ENCODE measurements around the gene KRTAP20-3. TPM values are rescaled to one million over a fixed set of nuclear protein-coding genes. Genes with fewer than 3 reads are reported as not detected.

Gene KRTAP20-3
- total RNA-seq, 1 donor: not detected

DNA sequence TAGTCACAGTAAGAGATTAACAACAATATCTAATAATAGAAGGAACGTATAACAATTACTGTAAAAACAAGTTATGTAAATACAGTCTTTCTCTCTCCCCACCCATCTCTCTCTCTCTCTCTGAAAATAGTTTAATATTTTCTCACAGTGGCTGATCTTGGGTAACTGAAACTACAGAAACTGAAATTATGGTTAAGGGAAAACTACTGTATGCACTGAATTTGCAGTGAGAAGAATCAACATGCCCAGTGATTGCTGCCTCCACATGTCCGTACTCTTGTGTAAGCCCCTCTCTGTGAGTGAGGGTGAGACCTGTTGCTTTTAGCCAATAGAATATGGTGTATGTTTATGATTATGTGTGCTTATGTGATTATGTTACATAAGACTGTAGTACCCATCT, 30.5 kb upstream of the KRTAP20-3 start:
- Histone ChIP-seq H3K36me3 (ENCODE audit: insufficient read depth, low read length) (no peaks in the 10 kb centered on the region), H2AFZ (ENCODE audit: low read length) (no peak overlapping the region), H4K20me1 (ENCODE audit: insufficient read depth, low read length) (no peaks in the 10 kb centered on the region), H3K27me3 (ENCODE audit: insufficient read depth, low read length) (no peaks in the 10 kb centered on the region), H3K79me2 (ENCODE audit: insufficient read depth, low read length) (no peaks in the 10 kb centered on the region), H3K4me3 (ENCODE audit: insufficient read depth, low read length) (no peak overlapping the region), H3K9me3 (ENCODE audit: low read depth, low read length) (peaks cover 8% of the 10 kb centered on the region), H3K4me1 (ENCODE audit: insufficient read depth, low read length) (no peaks in the 10 kb centered on the region), H3K4me2 (ENCODE audit: insufficient read depth, low read length) (no peak overlapping the region), H3K27ac (ENCODE audit: low read depth, low read length) (no peak overlapping the region)
- no peak for TF ChIP-seq CTCF (IDR thresholded peaks at IDR 0.05; ENCODE audit: extremely low read depth, low read depth, low read length)
- DNase-seq (ENCODE audit: insufficient read length, low spot score, missing footprints): no peak

DNA sequence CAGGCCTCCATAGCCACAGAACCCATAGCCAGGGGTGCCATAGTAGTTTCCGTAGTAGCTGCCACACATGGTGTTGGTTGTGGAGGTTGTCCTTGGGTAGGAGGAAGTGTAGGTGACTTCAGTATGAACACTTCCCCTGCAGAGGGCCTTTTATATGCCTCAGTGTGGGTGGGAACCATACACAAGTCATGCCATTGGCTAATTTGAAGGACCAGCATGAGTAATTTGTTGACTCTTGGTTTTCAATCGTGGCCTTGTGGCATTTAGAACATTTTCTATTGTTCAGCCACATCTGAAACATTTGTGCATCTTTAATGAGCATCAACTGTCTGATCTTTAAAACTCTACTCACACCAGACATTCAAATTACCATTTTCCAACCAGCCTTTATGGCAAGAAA, 28.8 kb upstream of the KRTAP20-3 start, which contains the start of gene KRTAP6-1:
KRTAP6-1 (minus strand) TSS at position 95 of the 400 bp plus-strand sequence; CDS start at position 69, 26 bp downstream.
- Histone ChIP-seq H4K20me1 (ENCODE audit: insufficient read depth, low read length) (no peaks in the 10 kb centered on the region), H3K36me3 (ENCODE audit: insufficient read depth, low read length) (no peaks in the 10 kb centered on the region), H3K79me2 (ENCODE audit: insufficient read depth, low read length) (no peaks in the 10 kb centered on the region), H3K27me3 (ENCODE audit: insufficient read depth, low read length) (no peaks in the 10 kb centered on the region), H3K4me2 (ENCODE audit: insufficient read depth, low read length) (no peak within 1 kb of the TSS), H3K9me3 (ENCODE audit: low read depth, low read length) (peaks cover 8% of the 10 kb centered on the region), H3K27ac (ENCODE audit: low read depth, low read length) (no peak within 1 kb of the TSS), H2AFZ (ENCODE audit: low read length) (no peak within 1 kb of the TSS), H3K4me1 (ENCODE audit: insufficient read depth, low read length) (no peaks in the 10 kb centered on the region), H3K4me3 (ENCODE audit: insufficient read depth, low read length) (no peak within 1 kb of the TSS)
- DNase-seq (ENCODE audit: insufficient read length, low spot score, missing footprints): no peak
- no peak for TF ChIP-seq CTCF (IDR thresholded peaks at IDR 0.05; ENCODE audit: extremely low read depth, low read depth, low read length)

DNA sequence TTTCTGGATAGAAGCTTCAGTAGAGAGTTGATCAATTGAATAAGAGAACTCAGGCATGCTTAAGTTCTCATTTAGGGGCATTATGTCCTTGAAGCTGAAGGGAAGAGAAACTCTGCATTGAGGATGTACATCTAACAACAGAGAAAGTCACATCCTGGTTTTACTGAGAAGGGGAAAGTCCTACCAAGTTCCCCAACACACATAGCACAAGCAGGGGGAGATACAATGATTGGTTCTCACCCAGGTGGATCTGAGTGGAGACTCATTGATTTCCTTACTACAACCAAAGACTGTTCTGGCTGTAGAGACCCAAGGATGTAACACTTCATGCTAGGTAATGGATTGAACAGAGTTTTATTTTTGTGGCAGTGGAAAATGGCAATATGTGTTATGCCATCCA, 27.5 kb upstream of the KRTAP20-3 start:
- Histone ChIP-seq H2AFZ (ENCODE audit: low read length) (no peak overlapping the region), H4K20me1 (ENCODE audit: insufficient read depth, low read length) (no peaks in the 10 kb centered on the region), H3K4me2 (ENCODE audit: insufficient read depth, low read length) (no peak overlapping the region), H3K4me3 (ENCODE audit: insufficient read depth, low read length) (no peak overlapping the region), H3K4me1 (ENCODE audit: insufficient read depth, low read length) (no peaks in the 10 kb centered on the region), H3K27ac (ENCODE audit: low read depth, low read length) (no peak overlapping the region), H3K79me2 (ENCODE audit: insufficient read depth, low read length) (no peaks in the 10 kb centered on the region), H3K36me3 (ENCODE audit: insufficient read depth, low read length) (no peaks in the 10 kb centered on the region), H3K27me3 (ENCODE audit: insufficient read depth, low read length) (no peaks in the 10 kb centered on the region), H3K9me3 (ENCODE audit: low read depth, low read length) (peaks cover 8% of the 10 kb centered on the region)
- DNase-seq (ENCODE audit: insufficient read length, low spot score, missing footprints): no peak
- no peak for TF ChIP-seq CTCF (IDR thresholded peaks at IDR 0.05; ENCODE audit: extremely low read depth, low read depth, low read length)

DNA sequence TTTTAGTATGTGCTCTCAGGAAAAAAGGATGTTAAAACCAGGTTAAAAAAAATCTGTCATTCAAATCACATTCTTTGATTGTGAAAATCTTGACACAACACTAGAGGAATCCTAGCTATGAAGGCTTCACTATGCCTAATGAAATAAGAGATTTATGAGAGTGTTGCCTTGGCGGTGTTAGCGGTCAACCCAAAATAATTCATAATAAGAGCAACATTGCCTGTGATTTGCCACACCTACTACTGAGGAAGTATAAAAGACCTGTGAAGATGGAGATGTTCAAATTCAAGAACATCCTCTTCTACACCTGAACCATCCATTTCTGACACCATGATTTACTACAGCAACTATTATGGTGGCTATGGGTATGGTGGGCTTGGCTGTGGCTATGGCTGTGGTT, 26.5 kb upstream of the KRTAP20-3 start, which contains the start of gene KRTAP20-1:
KRTAP20-1 (plus strand) TSS at position 301 of the 400 bp plus-strand sequence; CDS start at position 331, 30 bp downstream.
- no peak for TF ChIP-seq CTCF (IDR thresholded peaks at IDR 0.05; ENCODE audit: extremely low read depth, low read depth, low read length)
- peaks cover 8% of the 10 kb centered on the region for H3K9me3 ChIP-seq (ENCODE audit: low read depth, low read length)
- no peaks in the 10 kb centered on the region for H3K36me3 ChIP-seq (ENCODE audit: insufficient read depth, low read length)
- no peak within 1 kb of the TSS for H3K27ac ChIP-seq (ENCODE audit: low read depth, low read length)
- H3K4me3 ChIP-seq (ENCODE audit: insufficient read depth, low read length): no peak within 1 kb of the TSS
- H4K20me1 ChIP-seq (ENCODE audit: insufficient read depth, low read length): no peaks in the 10 kb centered on the region
- H3K79me2 ChIP-seq (ENCODE audit: insufficient read depth, low read length): no peaks in the 10 kb centered on the region
- no peak within 1 kb of the TSS for H2AFZ ChIP-seq (ENCODE audit: low read length)
- H3K4me2 ChIP-seq (ENCODE audit: insufficient read depth, low read length): no peak within 1 kb of the TSS
- H3K4me1 ChIP-seq (ENCODE audit: insufficient read depth, low read length): no peaks in the 10 kb centered on the region
- DNase-seq (ENCODE audit: insufficient read length, low spot score, missing footprints): peak; percentile 18
- no peaks in the 10 kb centered on the region for H3K27me3 ChIP-seq (ENCODE audit: insufficient read depth, low read length)

Data from osteoblast (primary cell).